Natural killer cell treated with Interleukin-12 subunit alpha and Interleukin-12 subunit beta and Interleukin-15 and Interleukin-18, amount 100 ng/mL, for 72 hours (primary cell): ENCODE results near the gene NEK6. TPM values are rescaled to one million over a fixed set of nuclear protein-coding genes. Genes with fewer than 3 reads are reported as not detected.
A peak's percentile ranks its signal among the peaks of the same experiment; 100 is the strongest.

Experiments used
- ATAC-seq, 2 donors: fragments of 150-1000 bp; cut with Tn5 transposase in 1 of 2; sonication (Bioruptor Pico), chemical (Tn5 transposase) in 1 of 2; 2 replicates each; pipeline ENCODE4 v1.10.0; 2021
- DNase-seq: peaks from one replicate; pipeline ENCODE4 v3.0.0; 2022; ENCODE audit warnings: low spot score
- H3K27ac Mint-ChIP-seq, 2 donors: 1 replicate in 1 of 2; 2 replicates in 1 of 2; pipeline ENCODE4 v1.8.0; 2022; ENCODE audit warnings: mixed read lengths in 2 of 2, mild to moderate bottlenecking in 1 of 2, moderate library complexity in 1 of 2
- H3K27me3 Mint-ChIP-seq, 2 donors: 1 replicate in 1 of 2; 2 replicates in 1 of 2; pipeline ENCODE4 v1.8.0; 2022; ENCODE audit warnings: mixed read lengths in 2 of 2
- H3K36me3 Mint-ChIP-seq: one replicate; pipeline ENCODE4 v1.8.0; 2022; ENCODE audit warnings: mixed read lengths
- H3K4me1 Mint-ChIP-seq, 2 donors: 1 replicate in 1 of 2; 2 replicates in 1 of 2; pipeline ENCODE4 v1.8.0; 2022; ENCODE audit warnings: low read depth in 2 of 2, mixed read lengths in 2 of 2, mild to moderate bottlenecking in 1 of 2
- H3K4me3 Mint-ChIP-seq: one replicate; pipeline ENCODE4 v1.8.0; 2022; ENCODE audit warnings: mixed read lengths
- H3K9me3 Mint-ChIP-seq: 2 replicates; pipeline ENCODE4 v1.8.0; 2022; ENCODE audit warnings: mixed read lengths
- total RNA-seq, 2 donors: library from RNA; stranded (reverse); gene quantifications; one replicate each; pipeline ENCODE4 v1.2.3, GENCODE V29; 2022

Gene NEK6
- total RNA-seq, 2 donors from 2014 or later = 11.4 to 38.7 TPM

GRCh38 chr9:124269556-124269955 lies 11.8 kb downstream of the NEK6 start:
- H3K4me3 Mint-ChIP-seq = no peak overlapping the region
- H3K27me3 Mint-ChIP-seq = no peaks in the 10 kb centered on the region
- no peak overlapping the region for H3K27ac Mint-ChIP-seq
- ATAC-seq = no peak
- no peak for DNase-seq
- peaks cover 30 to 60% of the 10 kb centered on the region in 2 donors for H3K4me1 Mint-ChIP-seq
- H3K36me3 Mint-ChIP-seq = no peaks in the 10 kb centered on the region
- no peaks in the 10 kb centered on the region for H3K9me3 Mint-ChIP-seq

- peak; percentile 63 to 81 for ATAC-seq
- H3K9me3 Mint-ChIP-seq = no peaks in the 10 kb centered on the region
- peaks cover 27 to 60% of the 10 kb centered on the region in 2 donors for H3K4me1 Mint-ChIP-seq
- no peak overlapping the region for H3K4me3 Mint-ChIP-seq
- no peaks in the 10 kb centered on the region for H3K36me3 Mint-ChIP-seq
- DNase-seq = no peak
- no peak overlapping the region for H3K27ac Mint-ChIP-seq
- H3K27me3 Mint-ChIP-seq = no peaks in the 10 kb centered on the region
These were observed 13.0 kb downstream of the NEK6 start for GRCh38 chr9:124270504-124271335.

- H3K4me3 Mint-ChIP-seq = no peak overlapping the region
- H3K4me1 Mint-ChIP-seq = peaks cover 20 to 56% of the 10 kb centered on the region in 2 donors
- H3K9me3 Mint-ChIP-seq = no peaks in the 10 kb centered on the region
- ATAC-seq (no peak), DNase-seq (no peak)
- no peaks in the 10 kb centered on the region for H3K36me3 Mint-ChIP-seq
- H3K27me3 Mint-ChIP-seq = no peaks in the 10 kb centered on the region
- H3K27ac Mint-ChIP-seq = no peak overlapping the region
These were observed 13.9 kb downstream of the NEK6 start for GRCh38 chr9:124271660-124272059.

- Mint-ChIP-seq H3K4me1 (peaks cover 18 to 55% of the 10 kb centered on the region in 2 donors), H3K36me3 (no peaks in the 10 kb centered on the region), H3K4me3 (no peak overlapping the region), H3K27ac (no peak overlapping the region), H3K9me3 (no peaks in the 10 kb centered on the region), H3K27me3 (no peaks in the 10 kb centered on the region)
- ATAC-seq (no peak), DNase-seq (no peak)
These were observed 14.4 kb downstream of the NEK6 start for GRCh38 chr9:124272118-124272517.

GRCh38 chr9:124272979-124273378 lies 15.2 kb downstream of the NEK6 start:
- ATAC-seq (no peak), DNase-seq (no peak)
- H3K9me3 Mint-ChIP-seq = no peaks in the 10 kb centered on the region
- no peak overlapping the region for H3K4me3 Mint-ChIP-seq
- no peaks in the 10 kb centered on the region for H3K36me3 Mint-ChIP-seq
- no peaks in the 10 kb centered on the region for H3K27me3 Mint-ChIP-seq
- H3K4me1 Mint-ChIP-seq = peaks cover 17 to 54% of the 10 kb centered on the region in 2 donors
- H3K27ac Mint-ChIP-seq = no peak overlapping the region

GRCh38 chr9:124273427-124274160 lies 15.8 kb downstream of the NEK6 start:
- H3K4me3 Mint-ChIP-seq = no peak overlapping the region
- H3K4me1 Mint-ChIP-seq = peaks cover 13 to 53% of the 10 kb centered on the region in 2 donors
- H3K27ac Mint-ChIP-seq = no peak overlapping the region
- no peaks in the 10 kb centered on the region for H3K27me3 Mint-ChIP-seq
- no peak for DNase-seq
- no peaks in the 10 kb centered on the region for H3K36me3 Mint-ChIP-seq
- no peaks in the 10 kb centered on the region for H3K9me3 Mint-ChIP-seq
- ATAC-seq = no peak

- DNase-seq = no peak
- Mint-ChIP-seq H3K27ac (no peak overlapping the region), H3K36me3 (no peaks in the 10 kb centered on the region), H3K9me3 (no peaks in the 10 kb centered on the region), H3K4me1 (peaks cover 10 to 52% of the 10 kb centered on the region in 2 donors), H3K27me3 (no peaks in the 10 kb centered on the region), H3K4me3 (no peak overlapping the region)
- no peak for ATAC-seq
These were observed 16.5 kb downstream of the NEK6 start for GRCh38 chr9:124274226-124274625.

GRCh38 chr9:124274738-124275137 lies 17.0 kb downstream of the NEK6 start:
- Mint-ChIP-seq H3K9me3 (no peaks in the 10 kb centered on the region), H3K27me3 (no peaks in the 10 kb centered on the region), H3K27ac (no peak overlapping the region), H3K4me3 (no peak overlapping the region), H3K36me3 (no peaks in the 10 kb centered on the region), H3K4me1 (peaks cover 12 to 52% of the 10 kb centered on the region in 2 donors)
- ATAC-seq = no peak
- no peak for DNase-seq

- no peak overlapping the region for H3K27ac Mint-ChIP-seq
- H3K27me3 Mint-ChIP-seq = no peaks in the 10 kb centered on the region
- H3K9me3 Mint-ChIP-seq = no peaks in the 10 kb centered on the region
These were observed 19.7 kb downstream of the NEK6 start for GRCh38 chr9:124277420-124277819.

GRCh38 chr9:124278054-124278540 lies 20.3 kb downstream of the NEK6 start:
- H3K9me3 Mint-ChIP-seq = no peaks in the 10 kb centered on the region
- H3K27ac Mint-ChIP-seq = no peak overlapping the region
- H3K4me3 Mint-ChIP-seq = no peak overlapping the region
- H3K36me3 Mint-ChIP-seq = no peaks in the 10 kb centered on the region
- DNase-seq (no peak), ATAC-seq (no peak)
- peaks cover 23 to 49% of the 10 kb centered on the region in 2 donors for H3K4me1 Mint-ChIP-seq
- H3K27me3 Mint-ChIP-seq = no peaks in the 10 kb centered on the region

More at GRCh38 chr9:124277420-124277819, 19.7 kb downstream of the NEK6 start:
- peaks cover 27 to 55% of the 10 kb centered on the region in 2 donors for H3K4me1 Mint-ChIP-seq
- H3K36me3 Mint-ChIP-seq = no peaks in the 10 kb centered on the region
- ATAC-seq (no peak), DNase-seq (no peak)
- no peak overlapping the region for H3K4me3 Mint-ChIP-seq

- DNase-seq (no peak), ATAC-seq (no peak)
- no peaks in the 10 kb centered on the region for H3K27me3 Mint-ChIP-seq
- H3K36me3 Mint-ChIP-seq = no peaks in the 10 kb centered on the region
- peaks cover 22 to 44% of the 10 kb centered on the region in 2 donors for H3K4me1 Mint-ChIP-seq
- no peak overlapping the region for H3K4me3 Mint-ChIP-seq
- no peak overlapping the region for H3K27ac Mint-ChIP-seq
- no peaks in the 10 kb centered on the region for H3K9me3 Mint-ChIP-seq
These were observed 21.9 kb downstream of the NEK6 start for GRCh38 chr9:124279531-124280175.

GRCh38 chr9:124280176-124280691 lies 22.5 kb downstream of the NEK6 start:
- ATAC-seq = no peak
- H3K4me3 Mint-ChIP-seq = no peak overlapping the region

GRCh38 chr9:124281931-124282371 lies 24.2 kb downstream of the NEK6 start:
- DNase-seq = no peak
- H3K4me3 Mint-ChIP-seq = no peak overlapping the region
- H3K27ac Mint-ChIP-seq = peak overlapping the region in 1 of 2 donors; percentile 31
- H3K27me3 Mint-ChIP-seq = no peaks in the 10 kb centered on the region
- peaks cover 36 to 47% of the 10 kb centered on the region in 2 donors for H3K4me1 Mint-ChIP-seq
- H3K9me3 Mint-ChIP-seq = no peaks in the 10 kb centered on the region
- H3K36me3 Mint-ChIP-seq = no peaks in the 10 kb centered on the region
- ATAC-seq = no peak

More at GRCh38 chr9:124280176-124280691, 22.5 kb downstream of the NEK6 start:
- H3K9me3 Mint-ChIP-seq = no peaks in the 10 kb centered on the region
- no peak overlapping the region for H3K27ac Mint-ChIP-seq
- no peaks in the 10 kb centered on the region for H3K27me3 Mint-ChIP-seq
- DNase-seq = no peak
- peaks cover 24 to 45% of the 10 kb centered on the region in 2 donors for H3K4me1 Mint-ChIP-seq
- H3K36me3 Mint-ChIP-seq = no peaks in the 10 kb centered on the region
